HFF-Myc (cell line): ENCODE measurements around the gene CPNE4.

Source experiments
- DNase-seq: peaks from one replicate; pipeline ENCODE4 v3.0.0-alpha.2; 2011; ENCODE audit warnings: low read depth; ENCODE audit errors: extremely low read depth
- H3K4me3 ChIP-seq: replicated peaks from 2 replicates; pipeline ENCODE4 v1.5.1; 2011; ENCODE audit warnings: low read depth, mild to moderate bottlenecking, control low read depth, low read length
- TF ChIP-seq, protein P1 (sequence below): IDR thresholded peaks from 2 replicates; pipeline ENCODE4 v1.5.1; 2012; ENCODE audit warnings: mild to moderate bottlenecking, low read depth, low read length, control low read depth; ENCODE audit errors: missing control alignments

CPNE4 gene

DNA sequence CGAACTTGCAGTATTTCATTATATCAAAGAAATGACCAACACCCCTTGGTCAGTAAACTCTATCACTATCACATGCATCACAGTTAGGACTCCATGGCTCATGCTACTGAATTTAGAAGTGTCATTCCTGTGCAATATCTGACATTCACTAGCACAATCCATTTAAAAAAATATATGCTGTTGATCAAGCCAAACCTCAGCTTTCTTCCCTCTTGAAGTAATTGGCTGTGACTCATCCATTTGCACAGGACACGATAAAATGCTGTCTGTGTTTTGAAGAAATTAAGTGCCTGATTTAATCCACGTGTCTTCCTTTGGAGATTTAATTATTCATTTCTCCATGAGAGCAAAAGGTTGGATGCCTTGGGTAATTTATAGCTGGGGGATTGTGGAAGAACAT lies 38.9 kb downstream of the CPNE4 start:
- no peak for DNase-seq
- H3K4me3 ChIP-seq = no peak overlapping the region
- TF ChIP-seq, protein P1, sequence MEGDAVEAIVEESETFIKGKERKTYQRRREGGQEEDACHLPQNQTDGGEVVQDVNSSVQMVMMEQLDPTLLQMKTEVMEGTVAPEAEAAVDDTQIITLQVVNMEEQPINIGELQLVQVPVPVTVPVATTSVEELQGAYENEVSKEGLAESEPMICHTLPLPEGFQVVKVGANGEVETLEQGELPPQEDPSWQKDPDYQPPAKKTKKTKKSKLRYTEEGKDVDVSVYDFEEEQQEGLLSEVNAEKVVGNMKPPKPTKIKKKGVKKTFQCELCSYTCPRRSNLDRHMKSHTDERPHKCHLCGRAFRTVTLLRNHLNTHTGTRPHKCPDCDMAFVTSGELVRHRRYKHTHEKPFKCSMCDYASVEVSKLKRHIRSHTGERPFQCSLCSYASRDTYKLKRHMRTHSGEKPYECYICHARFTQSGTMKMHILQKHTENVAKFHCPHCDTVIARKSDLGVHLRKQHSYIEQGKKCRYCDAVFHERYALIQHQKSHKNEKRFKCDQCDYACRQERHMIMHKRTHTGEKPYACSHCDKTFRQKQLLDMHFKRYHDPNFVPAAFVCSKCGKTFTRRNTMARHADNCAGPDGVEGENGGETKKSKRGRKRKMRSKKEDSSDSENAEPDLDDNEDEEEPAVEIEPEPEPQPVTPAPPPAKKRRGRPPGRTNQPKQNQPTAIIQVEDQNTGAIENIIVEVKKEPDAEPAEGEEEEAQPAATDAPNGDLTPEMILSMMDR = no peak

DNA sequence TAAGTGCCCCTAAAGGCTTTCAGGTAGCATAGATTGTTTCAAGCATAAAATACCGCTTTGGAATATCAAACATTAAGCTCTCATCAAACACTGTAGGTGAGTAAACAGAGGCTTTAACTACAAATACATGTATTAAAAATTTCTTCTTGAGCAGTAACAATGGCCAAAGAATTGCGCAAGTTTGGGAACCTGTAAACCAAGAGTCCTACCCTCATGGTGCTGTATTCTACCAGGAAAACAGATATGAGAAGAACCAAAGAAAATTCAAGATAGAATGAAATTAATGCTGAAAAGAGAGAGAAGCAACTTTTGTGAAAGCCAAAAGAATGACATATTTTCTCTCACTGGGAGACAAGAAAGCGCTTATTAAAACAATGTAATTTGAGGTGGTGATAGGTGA lies 45.5 kb downstream of the CPNE4 start:
- no peak for DNase-seq
- TF ChIP-seq, protein P1 = no peak

DNA sequence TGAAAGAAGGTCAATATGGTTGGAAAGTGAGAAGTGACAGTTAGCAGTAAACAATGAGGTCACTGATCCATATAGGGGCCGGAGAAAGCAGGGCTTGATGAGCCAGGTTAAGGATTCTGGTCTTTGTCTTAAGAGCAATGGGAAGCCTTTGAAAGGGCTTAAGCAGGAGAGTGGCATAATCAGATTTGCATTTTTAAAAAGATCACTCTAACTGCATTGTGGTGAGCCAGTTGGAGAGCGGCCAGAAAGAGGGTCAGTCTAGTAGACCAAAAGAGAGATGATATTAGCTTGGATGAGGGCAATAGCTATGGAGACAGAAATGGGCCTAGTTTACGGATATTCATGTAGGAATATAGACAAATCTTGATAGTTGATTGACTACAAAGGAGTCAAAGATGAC lies 46.6 kb downstream of the CPNE4 start:
- TF ChIP-seq, protein P1 = no peak
- no peak for DNase-seq
- H3K4me3 ChIP-seq = no peak overlapping the region

More for the DNA sequence above, 45.5 kb downstream of the CPNE4 start:
- H3K4me3 ChIP-seq = no peak overlapping the region

DNA sequence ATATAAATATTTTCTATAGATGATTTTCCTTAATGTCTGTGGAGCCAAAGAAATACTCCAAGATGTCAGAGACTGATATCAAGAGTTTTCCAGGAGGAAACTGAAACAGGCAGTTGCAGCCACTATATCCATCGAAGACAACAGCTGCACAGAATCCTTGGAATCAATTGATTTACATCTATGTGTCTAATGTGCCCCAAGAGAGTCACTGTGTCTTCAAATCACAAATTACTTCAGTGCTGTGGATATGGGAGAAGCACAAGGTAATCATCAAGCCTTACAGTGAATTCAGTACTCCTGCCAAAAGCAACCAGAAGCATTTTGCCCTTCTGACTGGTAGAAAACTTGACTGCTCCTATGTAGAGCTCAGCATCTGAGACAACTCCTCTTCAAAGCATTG lies 51.1 kb downstream of the CPNE4 start:
- DNase-seq = no peak
- TF ChIP-seq, protein P1 = no peak
- H3K4me3 ChIP-seq = no peak overlapping the region

DNA sequence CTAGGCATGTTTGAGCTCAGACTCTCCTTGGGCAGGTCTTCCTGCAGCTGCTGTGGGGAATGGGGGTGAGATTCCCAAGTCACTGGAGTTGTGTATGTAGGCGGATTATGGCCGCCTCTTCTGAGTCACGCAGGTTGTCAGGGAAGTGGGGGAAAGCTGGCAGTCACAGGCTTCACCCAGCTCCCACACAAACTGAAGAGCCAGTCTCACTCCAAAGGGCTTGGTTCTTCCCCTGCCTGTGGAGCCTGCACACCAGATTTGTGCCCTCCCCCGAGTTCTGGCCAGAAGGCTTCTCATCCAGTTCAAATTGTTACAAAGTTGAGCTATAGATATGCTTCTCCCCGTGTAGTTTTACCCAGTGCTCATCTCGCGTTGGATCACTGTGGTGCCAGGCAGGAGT lies 53.5 kb downstream of the CPNE4 start:
- TF ChIP-seq, protein P1 = no peak
- H3K4me3 ChIP-seq = no peak overlapping the region

DNA sequence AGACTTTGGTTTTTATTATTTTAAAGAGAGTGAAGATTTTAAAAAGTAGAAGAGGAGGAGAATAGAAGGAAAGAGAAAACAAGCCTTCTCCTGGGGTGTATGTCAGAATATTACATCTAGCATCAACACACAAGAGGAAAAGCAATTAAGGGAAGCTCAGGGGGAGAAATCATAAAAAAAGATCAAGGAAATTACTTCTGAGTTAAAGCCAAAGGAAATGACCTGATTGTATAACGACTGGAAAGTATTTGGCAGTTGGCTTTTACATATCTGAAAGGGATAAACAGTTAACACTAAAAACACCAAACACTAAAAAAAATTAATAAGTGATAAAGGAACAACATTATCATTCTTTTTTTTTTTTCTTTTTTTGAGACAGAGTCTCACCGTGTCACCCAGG lies 58.4 kb downstream of the CPNE4 start:
- TF ChIP-seq, protein P1 = no peak
- no peak for DNase-seq
- H3K4me3 ChIP-seq = no peak overlapping the region

More for the DNA sequence above, 53.5 kb downstream of the CPNE4 start:
- DNase-seq = no peak

DNA sequence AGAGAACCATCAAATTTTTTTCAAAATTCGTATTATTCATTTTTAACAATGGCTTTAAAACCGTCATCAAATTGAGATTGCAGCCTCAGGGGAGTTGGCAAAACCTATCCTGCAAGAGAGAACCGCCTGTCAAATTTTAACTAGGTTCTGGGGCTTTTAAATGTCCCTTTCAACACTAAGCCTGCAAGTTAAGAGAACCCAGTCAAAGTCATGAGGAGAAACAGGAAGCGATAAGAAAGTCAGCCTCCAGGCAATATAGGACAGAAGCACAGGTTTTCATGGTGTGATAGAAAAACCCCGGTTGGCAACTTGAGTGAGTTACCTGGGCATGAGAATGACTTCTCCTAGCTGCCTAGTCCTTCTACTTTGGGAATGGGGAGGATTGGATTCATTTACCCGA lies 59.8 kb downstream of the CPNE4 start:
- no peak for DNase-seq
- TF ChIP-seq, protein P1 = no peak
- H3K4me3 ChIP-seq = no peak overlapping the region
